ENCODE measurements around the gene UBE2V1.
A peak's percentile ranks its signal among the peaks of the same experiment; 100 is the strongest.

The UBE2V1 gene

DNA sequence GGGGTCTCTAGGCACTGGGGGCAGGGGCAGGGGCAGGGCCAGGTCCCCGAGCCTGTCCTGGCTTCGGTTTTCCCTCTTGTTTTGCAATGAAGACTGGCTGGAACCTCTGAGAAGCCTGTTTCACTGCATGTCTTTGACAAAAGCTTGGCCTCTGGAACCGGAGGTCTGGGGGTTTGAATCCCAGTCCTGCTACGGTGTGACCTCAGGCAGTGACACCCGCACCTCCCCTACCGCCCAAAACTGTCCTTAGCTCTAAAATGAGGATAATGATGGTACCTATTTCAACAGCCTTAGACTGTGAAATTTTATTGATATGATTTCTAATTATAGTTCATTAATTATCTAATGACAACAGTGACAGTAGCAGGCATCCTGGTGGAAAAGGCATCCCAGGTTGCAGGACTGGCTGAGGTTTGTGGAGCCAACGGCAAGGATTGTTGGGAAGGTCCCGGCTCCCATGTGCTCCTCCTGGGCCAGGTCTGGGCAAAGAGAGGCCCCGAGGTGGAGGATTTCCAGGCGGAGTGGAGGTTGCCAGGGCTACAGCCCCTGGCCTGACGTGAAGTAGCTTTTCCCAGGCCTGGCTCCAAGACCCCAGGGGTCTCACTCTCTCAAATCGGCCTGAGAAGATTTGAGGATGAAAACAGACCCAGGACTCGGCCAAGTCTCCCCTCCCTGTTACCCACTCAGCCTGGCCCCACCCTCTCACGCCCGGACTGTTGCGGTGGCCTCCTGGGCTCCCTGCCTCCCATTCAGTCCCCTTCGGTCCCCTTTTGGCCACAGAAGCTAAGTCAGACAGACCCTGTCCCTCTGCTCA lies 72.3 kb downstream of the UBE2V1 start:
- CTCF ChIA-PET: interaction anchor here (0.6 to 1.6 kb wide), 3 partner anchors 12 to 61 kb away, joined by 3 to 7 read pairs (median 4); no protein-coding TSS in a partner anchor
- DNase-seq (ENCODE audit: low spot score): no peak
- TF ChIP-seq, protein P1, sequence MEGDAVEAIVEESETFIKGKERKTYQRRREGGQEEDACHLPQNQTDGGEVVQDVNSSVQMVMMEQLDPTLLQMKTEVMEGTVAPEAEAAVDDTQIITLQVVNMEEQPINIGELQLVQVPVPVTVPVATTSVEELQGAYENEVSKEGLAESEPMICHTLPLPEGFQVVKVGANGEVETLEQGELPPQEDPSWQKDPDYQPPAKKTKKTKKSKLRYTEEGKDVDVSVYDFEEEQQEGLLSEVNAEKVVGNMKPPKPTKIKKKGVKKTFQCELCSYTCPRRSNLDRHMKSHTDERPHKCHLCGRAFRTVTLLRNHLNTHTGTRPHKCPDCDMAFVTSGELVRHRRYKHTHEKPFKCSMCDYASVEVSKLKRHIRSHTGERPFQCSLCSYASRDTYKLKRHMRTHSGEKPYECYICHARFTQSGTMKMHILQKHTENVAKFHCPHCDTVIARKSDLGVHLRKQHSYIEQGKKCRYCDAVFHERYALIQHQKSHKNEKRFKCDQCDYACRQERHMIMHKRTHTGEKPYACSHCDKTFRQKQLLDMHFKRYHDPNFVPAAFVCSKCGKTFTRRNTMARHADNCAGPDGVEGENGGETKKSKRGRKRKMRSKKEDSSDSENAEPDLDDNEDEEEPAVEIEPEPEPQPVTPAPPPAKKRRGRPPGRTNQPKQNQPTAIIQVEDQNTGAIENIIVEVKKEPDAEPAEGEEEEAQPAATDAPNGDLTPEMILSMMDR (conservative IDR thresholded peaks at IDR 0.05; ENCODE audit: low read depth): no peak
- POLR2A ChIA-PET (ENCODE audit: low non-redundant PET): no interaction called here
- H3K27ac ChIP-seq: no peak overlapping the region

DNA sequence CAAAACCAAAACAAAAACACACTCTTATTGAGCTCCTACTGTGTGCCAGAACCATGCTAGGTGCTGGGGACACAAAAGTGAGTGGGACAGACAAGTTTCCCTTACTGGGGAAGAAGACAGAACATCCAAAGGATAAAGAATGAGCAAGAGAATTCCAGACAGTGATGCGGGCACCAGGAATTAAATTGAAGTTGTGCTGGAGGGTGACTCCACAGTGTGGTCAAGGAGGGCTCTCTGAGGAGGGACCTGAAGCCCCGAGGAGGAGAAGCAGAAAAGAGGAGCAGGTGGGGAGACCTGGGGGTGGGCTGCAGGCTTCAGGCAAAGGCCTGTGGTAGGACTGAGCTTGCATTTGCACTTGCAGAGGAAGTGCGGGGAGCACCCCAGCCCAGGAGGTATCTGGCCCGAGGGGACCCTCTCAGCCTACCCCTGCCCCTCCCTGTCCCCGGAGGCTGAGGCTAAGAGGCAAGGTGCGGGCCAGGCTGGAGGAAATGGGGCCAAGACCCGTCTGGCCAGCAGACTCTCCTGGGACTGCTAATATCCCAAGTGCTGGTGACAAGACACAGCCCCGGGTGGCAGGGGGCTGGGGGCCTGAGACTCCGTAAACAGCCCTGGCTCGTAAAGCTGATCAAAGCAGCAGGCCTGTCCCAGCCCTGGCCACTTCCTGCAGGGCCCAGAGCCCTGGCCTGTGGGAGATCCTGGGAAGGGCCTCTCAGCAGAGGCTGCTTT lies 73.1 kb downstream of the UBE2V1 start:
- no peak for DNase-seq (ENCODE audit: low spot score)
- CTCF ChIA-PET: no interaction called here
- TF ChIP-seq, protein P1 (conservative IDR thresholded peaks at IDR 0.05; ENCODE audit: low read depth): no peak
- POLR2A ChIA-PET (ENCODE audit: low non-redundant PET): no interaction called here
- H3K27ac ChIP-seq: no peak overlapping the region

DNA sequence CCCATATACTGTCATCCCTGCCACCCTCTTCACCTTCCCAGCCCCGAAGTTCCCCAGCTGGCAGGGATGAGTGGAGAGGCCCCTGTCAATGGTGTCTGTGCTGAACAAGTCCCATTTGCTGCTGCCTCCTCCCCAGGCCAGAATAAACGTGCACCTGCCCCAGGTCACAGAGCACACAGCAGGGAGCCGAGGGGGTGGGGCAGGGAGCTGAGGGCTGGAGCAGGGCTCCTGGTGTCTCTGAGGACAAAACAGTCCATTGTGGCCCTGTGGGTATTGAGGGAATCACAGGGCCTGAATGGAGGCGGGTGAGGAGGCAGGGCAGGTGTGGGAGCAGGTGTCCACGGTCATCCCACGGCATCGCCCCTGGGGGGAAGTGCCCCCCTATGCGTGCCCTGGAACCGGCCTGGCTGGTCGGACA lies 74.4 kb downstream of the UBE2V1 start:
- DNase-seq (ENCODE audit: low spot score): no peak
- no peak overlapping the region for H3K27ac ChIP-seq
- CTCF ChIA-PET: interaction anchor here (0.6 to 2.9 kb wide), 4 partner anchors 32 to 957 kb away, joined by 3 to 22 read pairs (median 9); no protein-coding TSS in a partner anchor
- POLR2A ChIA-PET (ENCODE audit: low non-redundant PET): no interaction called here
- TF ChIP-seq, protein P1 (conservative IDR thresholded peaks at IDR 0.05; ENCODE audit: low read depth): no peak

DNA sequence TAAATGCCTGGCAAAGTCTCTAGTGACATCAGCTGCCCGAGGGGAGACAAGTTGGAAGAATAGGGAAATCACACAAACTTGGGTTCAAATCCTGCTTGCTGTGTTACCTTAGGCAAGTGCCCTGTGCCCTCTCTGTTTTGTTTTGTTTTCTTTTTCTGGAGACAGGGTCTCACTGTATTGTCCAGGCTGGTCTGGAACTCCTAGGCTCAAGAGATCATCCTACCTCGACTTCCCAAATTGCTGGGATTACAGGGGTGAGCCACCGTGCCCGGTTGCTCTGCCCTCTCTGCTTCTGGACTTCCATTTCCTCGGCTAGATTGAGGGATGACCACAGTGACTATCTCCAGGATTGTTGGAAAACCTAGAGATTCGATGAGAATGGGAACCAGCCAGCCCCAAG lies 74.8 kb downstream of the UBE2V1 start:
- ChIA-PET CTCF (interaction anchor here (0.6 to 2.9 kb wide), 4 partner anchors 33 to 957 kb away, joined by 3 to 22 read pairs (median 9); no protein-coding TSS in a partner anchor), POLR2A (ENCODE audit: low non-redundant PET) (no interaction called here)
- TF ChIP-seq, protein P1 (conservative IDR thresholded peaks at IDR 0.05; ENCODE audit: low read depth): no peak
- H3K27ac ChIP-seq: no peak overlapping the region
- no peak for DNase-seq (ENCODE audit: low spot score)

DNA sequence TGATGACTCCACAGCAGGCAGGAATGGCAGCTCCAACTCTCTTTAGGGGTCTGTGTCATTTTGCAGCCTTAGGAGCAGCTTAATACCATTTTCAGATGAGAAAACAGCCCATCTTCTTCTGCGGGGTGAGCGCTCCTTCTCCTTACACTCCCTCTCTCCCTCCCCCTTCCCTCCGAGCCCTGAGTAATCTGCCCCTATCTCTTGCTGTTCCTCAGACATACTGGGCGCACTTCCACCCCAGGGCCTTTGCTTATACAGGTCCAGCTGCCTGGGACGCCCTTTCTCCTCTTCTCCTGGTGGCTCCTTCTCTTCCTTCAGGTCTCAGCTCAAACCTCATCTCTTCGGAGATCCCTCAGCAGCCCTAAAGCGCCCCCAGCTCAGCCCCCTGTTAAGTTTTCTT lies 75.4 kb downstream of the UBE2V1 start:
- CTCF ChIA-PET: interaction anchor here (0.9 to 2.9 kb wide), 4 partner anchors 18 to 59 kb away, joined by 3 to 22 read pairs (median 9); no protein-coding TSS in a partner anchor
- TF ChIP-seq, protein P1 (conservative IDR thresholded peaks at IDR 0.05; ENCODE audit: low read depth): no peak
- DNase-seq (ENCODE audit: low spot score): no peak
- POLR2A ChIA-PET (ENCODE audit: low non-redundant PET): no interaction called here
- peak overlapping the region; percentile 47 for H3K27ac ChIP-seq

DNA sequence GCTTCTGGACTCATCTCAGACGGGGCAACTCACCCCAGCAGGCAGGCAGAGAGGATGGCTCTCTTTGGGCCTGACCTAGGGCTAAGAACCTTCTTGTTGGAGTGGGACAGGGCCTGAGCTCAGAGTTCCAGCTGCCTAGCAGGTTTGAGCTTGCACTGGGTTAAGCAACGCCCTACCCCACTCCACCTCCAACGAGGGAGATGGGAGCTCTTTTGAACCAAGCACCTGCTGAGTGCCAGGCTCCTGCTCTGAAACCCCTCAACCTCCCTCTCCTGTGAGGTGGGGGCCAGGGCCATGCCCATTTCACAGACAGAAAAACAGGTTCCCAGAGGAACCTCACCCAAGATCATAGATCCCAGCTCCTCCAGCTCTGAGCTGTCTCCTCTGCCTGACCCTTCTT lies 75.8 kb downstream of the UBE2V1 start:
- DNase-seq (ENCODE audit: low spot score): peak; percentile 55
- TF ChIP-seq, protein P1 (conservative IDR thresholded peaks at IDR 0.05; ENCODE audit: low read depth): no peak
- CTCF ChIA-PET: interaction anchor here (0.9 to 2.9 kb wide), 5 partner anchors 17 to 58 kb away, joined by 3 to 22 read pairs (median 5); no protein-coding TSS in a partner anchor
- peak overlapping the region; percentile 47 for H3K27ac ChIP-seq
- POLR2A ChIA-PET (ENCODE audit: low non-redundant PET): no interaction called here
